Esophagus muscularis mucosa (tissue), 4 donors: Measurements from ENCODE around the gene PROSER3. TPM values are rescaled to one million over a fixed set of nuclear protein-coding genes. Genes with fewer than 3 reads are reported as not detected.
A peak's percentile ranks its signal among the peaks of the same experiment; 100 is the strongest.

Source experiments
- DNase-seq: peaks from one replicate; pipeline ENCODE4 v3.0.0-alpha.2; 2017; ENCODE audit errors: extremely low spot score
- H3K27ac ChIP-seq, 4 donors: fragments of 200-600 bp; sonication (generic); replicated peaks in 1 of 4; 1 replicate in 3 of 4; 2 replicates in 1 of 4; pipeline ENCODE4 v1.5.1; 2016 to 2019; ENCODE audit warnings: mild to moderate bottlenecking in 1 of 4
- H3K27me3 ChIP-seq, 4 donors: fragments of 200-600 bp; sonication (generic); one replicate each; pipeline versions ENCODE4 v1.5.1 to v1.6.0; 2016 to 2019
- H3K36me3 ChIP-seq, 4 donors: fragments of 200-600 bp; sonication (generic); one replicate each; pipeline ENCODE4 v1.5.1; 2016 to 2019
- H3K4me1 ChIP-seq, 4 donors: fragments of 200-600 bp; sonication (generic); one replicate each; pipeline ENCODE4 v1.5.1; 2016 to 2019
- H3K4me3 ChIP-seq, 4 donors: fragments of 200-600 bp; sonication (generic); 1 replicate in 2 of 4; 2 replicates in 2 of 4; pipeline ENCODE4 v1.5.1; 2016 to 2019; ENCODE audit warnings: mild to moderate bottlenecking in 4 of 4, moderate library complexity in 1 of 4
- H3K9me3 ChIP-seq, 4 donors: fragments of 200-600 bp; sonication (generic); 1 replicate in 3 of 4; 2 replicates in 1 of 4; pipeline ENCODE4 v1.5.1; 2016 to 2019
- CTCF ChIP-seq, 3 experiments: fragments of 200-600 bp in 2 of 3; fragments of 450-650 bp in 1 of 3; sonication (generic) in 2 of 3; IDR thresholded peaks; one replicate each; pipeline ENCODE4 v1.5.1; 2017 to 2019; ENCODE audit warnings: antibody characterized with exemption in 3 of 3, mild to moderate bottlenecking in 2 of 3, moderate library complexity in 1 of 3
- EP300 ChIP-seq: sonication (generic); formaldehyde crosslinking; IDR thresholded peaks from one replicate; pipeline ENCODE4 v1.6.1; 2017; ENCODE audit warnings: antibody characterized with exemption
- POLR2A ChIP-seq: fragments of 450-650 bp; IDR thresholded peaks from one replicate; pipeline ENCODE4 v1.6.1; 2017; ENCODE audit warnings: antibody characterized with exemption, moderate library complexity, mild to moderate bottlenecking, low read depth
- POLR2AphosphoS5 ChIP-seq, 2 donors: sonication (generic); formaldehyde crosslinking; IDR thresholded peaks; one replicate each; pipeline ENCODE4 v1.6.1; 2017; ENCODE audit warnings: antibody characterized with exemption in 2 of 2
- WGBS: methylation state at CpG from one replicate; pipeline ENCODE4 v1.1.5; 2018; 5-methylcytosine and 5-hydroxymethylcytosine counted together
- intact Hi-C: fragments of 100-400 bp; cut with DNase I; formaldehyde crosslinking; loops from one replicate; pipeline ENCODE4 v1.15.1; 2023
- total RNA-seq, 4 donors: library from RNA; depleted of rRNA; stranded (reverse); fragments of >200 nt; gene quantifications; one replicate each; pipeline versions ENCODE4 v1.1.0 to v1.2.1, GENCODE V29; 2016

The PROSER3 gene
- total RNA-seq, 4 donors from 2014 or later = 5.6 to 8.7 (median 7.1) TPM

GRCh38 chr19:35713506-35713850 is 44.5 kb upstream of the PROSER3 start:
- intact Hi-C loops = no loop called here
- no peak for DNase-seq
- Histone ChIP-seq H3K36me3 (no peaks in the 10 kb centered on the region), H3K4me1 (peaks cover 9 to 17% (median 15%) of the 10 kb centered on the region in 4 donors), H3K4me3 (no peak overlapping the region), H3K27me3 (no peaks in the 10 kb centered on the region), H3K9me3 (no peaks in the 10 kb centered on the region), H3K27ac (no peak overlapping the region)
- no peak for TF ChIP-seq POLR2AphosphoS5 (IDR thresholded peaks at IDR 0.05)
- no peak for TF ChIP-seq CTCF (IDR thresholded peaks at IDR 0.05)
- TF ChIP-seq EP300 = no peak
- no peak for TF ChIP-seq POLR2A
- WGBS = 74% methylated on average over 2 of the region's 2 CpGs

GRCh38 chr19:35713904-35714495 is 44.0 kb upstream of the PROSER3 start:
- DNase-seq = no peak
- H3K27me3 ChIP-seq = no peaks in the 10 kb centered on the region
- no peak overlapping the region for H3K4me3 ChIP-seq
- intact Hi-C loops = no loop called here
- TF ChIP-seq POLR2A (no peak), EP300 (no peak), POLR2AphosphoS5 (IDR thresholded peaks at IDR 0.05) (no peak), CTCF (IDR thresholded peaks at IDR 0.05) (no peak)
- no peaks in the 10 kb centered on the region for H3K9me3 ChIP-seq
- H3K27ac ChIP-seq = no peak overlapping the region
- WGBS = 84% methylated on average over 12 of the region's 12 CpGs
- H3K4me1 ChIP-seq = peaks cover 13 to 22% (median 20%) of the 10 kb centered on the region in 4 donors
- H3K36me3 ChIP-seq = no peaks in the 10 kb centered on the region

- intact Hi-C loops = loop anchor here (5.0 kb wide), 1 partner anchor 167 kb away; the partner anchor contains the start of gene TMEM147
Observed at GRCh38 chr19:35714601-35715354, 43.2 kb upstream of the PROSER3 start.

GRCh38 chr19:35715355-35715809 is 42.6 kb upstream of the PROSER3 start:
- intact Hi-C loops = loop anchor here (5.0 kb wide), 1 partner anchor 168 kb away; the partner anchor contains the start of gene TMEM147
- Histone ChIP-seq H3K4me3 (peak overlapping the region in 3 of 4 donors; percentile 86 to 98 (median 89)), H3K27me3 (no peaks in the 10 kb centered on the region), H3K36me3 (peaks cover 3 to 10% (median 9%) of the 10 kb centered on the region in 4 donors), H3K9me3 (no peaks in the 10 kb centered on the region), H3K4me1 (peaks cover 24 to 34% (median 33%) of the 10 kb centered on the region in 4 donors), H3K27ac (peak overlapping the region; percentile 83 to 94 (median 90))
- 87% methylated on average over 4 of the region's 7 CpGs for WGBS
- no peak for DNase-seq
- TF ChIP-seq POLR2A (no peak), POLR2AphosphoS5 (IDR thresholded peaks at IDR 0.05) (no peak), EP300 (no peak), CTCF (IDR thresholded peaks at IDR 0.05) (no peak)

More at GRCh38 chr19:35714601-35715354, 43.2 kb upstream of the PROSER3 start:
- Histone ChIP-seq H3K4me1 (peaks cover 21 to 30% (median 28%) of the 10 kb centered on the region in 4 donors), H3K4me3 (no peak overlapping the region), H3K9me3 (no peaks in the 10 kb centered on the region), H3K27me3 (no peaks in the 10 kb centered on the region), H3K27ac (no peak overlapping the region), H3K36me3 (peaks cover 1 to 4% (median 3%) of the 10 kb centered on the region in 4 donors)
- DNase-seq = no peak
- TF ChIP-seq CTCF (IDR thresholded peaks at IDR 0.05) (no peak), EP300 (no peak), POLR2A (no peak), POLR2AphosphoS5 (IDR thresholded peaks at IDR 0.05) (no peak)
- WGBS = 73% methylated on average over 8 of the region's 14 CpGs
